GM10847 (cell line): ENCODE results near the gene CORO7.

ENCODE experiments used
- POLR2A ChIP-seq: IDR thresholded peaks from 2 replicates; pipeline ENCODE4 v1.6.1; 2011; ENCODE audit not compliant: insufficient read length; ENCODE audit errors: extremely low read depth

CORO7 gene

GRCh38 chr16:4323071-4323844 lies 93.1 kb downstream of the CORO7 start:
- no peak for TF ChIP-seq POLR2A

- TF ChIP-seq POLR2A: no peak
These were observed 94.0 kb downstream of the CORO7 start for GRCh38 chr16:4322121-4323052.

GRCh38 chr16:4321286-4322120 lies 94.9 kb downstream of the CORO7 start:
- TF ChIP-seq POLR2A: no peak

- TF ChIP-seq POLR2A: no peak
These were observed 95.7 kb downstream of the CORO7 start for GRCh38 chr16:4320571-4321137.

GRCh38 chr16:4319454-4320421 lies 96.7 kb downstream of the CORO7 start:
- TF ChIP-seq POLR2A: no peak

GRCh38 chr16:4318967-4319366 lies 97.4 kb downstream of the CORO7 start:
- TF ChIP-seq POLR2A: no peak

- TF ChIP-seq POLR2A: no peak
These were observed 97.9 kb downstream of the CORO7 start for GRCh38 chr16:4318451-4318910.

GRCh38 chr16:4317532-4318450 lies 98.6 kb downstream of the CORO7 start:
- TF ChIP-seq POLR2A: no peak

- TF ChIP-seq POLR2A: no peak
These were observed 99.4 kb downstream of the CORO7 start for GRCh38 chr16:4316864-4317531.

GRCh38 chr16:4316108-4316863 lies 100.1 kb downstream of the CORO7 start:
- no peak for TF ChIP-seq POLR2A
